Medulla oblongata (tissue), 1 donor: ENCODE results near the gene GNB3.
A peak's percentile ranks its signal among the peaks of the same experiment; 100 is the strongest.

ENCODE experiments used
- DNase-seq: peaks from one replicate; pipeline ENCODE4 v3.0.0-alpha.2; 2015; ENCODE audit errors: extremely low spot score

Gene GNB3

GRCh38 chr12:6837370-6838060, 3.2 kb upstream of the GNB3 start:
- no peak for DNase-seq

- DNase-seq, result no peak
These were observed 1.9 kb upstream of the GNB3 start for GRCh38 chr12:6838854-6839253.

GRCh38 chr12:6839482-6840201, 1.1 kb upstream of the GNB3 start:
- DNase-seq, result no peak

- no peak for DNase-seq
These were observed 395 bp upstream of the GNB3 start for GRCh38 chr12:6840330-6840729.

DNA sequence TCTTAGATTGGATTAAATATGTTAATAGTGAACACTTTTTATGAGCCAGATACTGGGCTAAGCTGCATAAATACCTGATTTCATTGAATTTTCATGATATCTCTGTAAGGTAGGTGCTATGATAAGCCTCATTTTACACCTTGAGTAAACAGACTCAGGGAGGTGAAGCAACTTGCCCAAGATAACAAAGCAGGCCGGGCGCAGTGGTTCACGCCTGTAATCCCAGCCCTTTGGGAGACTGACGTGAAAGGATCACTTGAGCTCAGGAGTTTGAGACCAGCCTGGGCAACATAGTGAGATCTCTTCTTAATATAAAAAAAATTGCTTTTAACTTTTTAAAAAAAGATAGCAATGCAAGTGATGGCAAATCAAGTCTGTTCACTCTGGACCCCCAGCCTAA, 1.4 kb downstream of the GNB3 start:
- DNase-seq, result no peak

GRCh38 chr12:6843118-6843902, 2.6 kb downstream of the GNB3 start:
- DNase-seq, result no peak

GRCh38 chr12:6845395-6845794, 4.7 kb downstream of the GNB3 start:
- DNase-seq, result no peak

DNA sequence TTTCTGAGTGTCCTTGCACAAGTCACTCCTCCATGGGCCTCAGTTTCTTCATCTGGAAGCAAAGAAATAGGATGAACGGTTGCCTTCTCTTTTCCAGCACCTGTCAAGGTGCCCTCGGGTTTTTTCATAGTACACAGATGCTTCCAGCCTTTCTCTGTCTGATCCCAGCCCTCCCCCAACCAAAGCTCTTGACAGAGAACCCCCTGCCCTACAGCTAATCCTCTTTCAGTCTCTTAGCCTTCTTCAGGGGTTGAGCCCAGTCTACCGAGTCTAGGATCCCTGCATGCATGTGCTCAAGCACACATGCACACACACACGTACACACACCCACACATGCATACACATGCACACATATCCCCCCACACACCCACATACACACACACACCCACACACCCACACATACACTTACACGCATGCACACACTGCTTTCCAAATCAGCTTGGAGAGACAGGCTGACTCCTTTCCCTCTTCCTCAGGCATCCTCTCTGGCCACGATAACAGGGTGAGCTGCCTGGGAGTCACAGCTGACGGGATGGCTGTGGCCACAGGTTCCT, 5.7 kb downstream of the GNB3 start:
- DNase-seq, result no peak

DNA sequence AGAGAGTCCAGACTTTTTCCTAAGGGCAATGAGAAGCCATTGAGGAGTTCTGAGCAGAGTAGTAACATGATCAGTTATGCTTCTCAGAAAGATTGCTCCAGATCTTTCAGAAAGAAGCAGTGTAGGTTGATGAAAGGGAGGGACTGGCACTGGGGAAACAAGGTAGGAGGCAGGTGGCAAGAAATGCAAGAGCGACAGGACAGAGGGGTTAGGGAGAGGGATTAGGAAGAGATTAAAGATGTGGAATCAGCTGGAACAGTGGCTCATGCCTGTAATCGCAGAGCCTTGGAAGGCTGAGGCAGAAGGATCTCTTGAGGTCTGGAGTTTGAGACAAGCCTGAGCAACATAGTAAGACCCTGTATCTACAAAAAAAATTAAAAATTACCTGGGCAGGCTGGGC, 7.0 kb downstream of the GNB3 start:
- DNase-seq, result no peak

DNA sequence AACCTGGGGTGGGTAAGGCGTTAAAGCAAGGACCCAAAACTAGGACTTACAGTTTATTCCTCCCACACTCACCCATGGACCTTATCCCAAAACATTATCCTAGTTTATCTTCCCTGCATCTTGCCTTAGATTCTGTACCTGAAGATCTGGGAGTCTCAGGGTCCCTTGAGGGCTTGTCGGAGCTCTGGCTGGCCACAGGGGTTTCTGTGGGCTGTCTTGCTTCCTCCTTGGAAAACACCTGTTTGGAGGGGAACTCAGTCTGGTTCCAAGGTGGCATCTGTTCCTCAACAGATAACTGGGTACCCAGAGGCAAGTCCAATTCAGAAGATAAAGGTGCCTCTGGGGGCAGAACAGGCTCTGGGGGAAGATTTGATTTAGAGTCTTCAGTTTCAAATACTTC, 8.7 kb downstream of the GNB3 start:
- DNase-seq, result no peak

- no peak for DNase-seq
These were observed 9.3 kb downstream of the GNB3 start for GRCh38 chr12:6849976-6850560.

DNA sequence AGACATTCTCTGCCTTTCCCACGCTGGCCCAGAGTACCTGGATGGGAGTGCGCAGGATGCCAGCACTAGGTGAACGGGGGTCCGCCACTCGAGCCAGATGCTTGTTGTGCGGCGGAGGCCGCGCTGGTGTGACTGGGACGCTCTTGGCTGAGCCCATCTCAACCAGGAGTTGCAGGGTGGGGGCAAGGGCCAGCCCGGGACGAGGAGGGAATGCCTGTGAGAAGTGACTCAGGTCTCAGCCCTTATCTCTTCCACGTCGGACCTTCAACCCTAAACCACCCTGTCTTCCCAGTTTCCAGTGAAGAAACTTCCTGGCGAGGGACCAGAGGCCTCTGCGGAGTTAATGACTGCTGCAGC, 10.0 kb downstream of the GNB3 start:
- no peak for DNase-seq

DNA sequence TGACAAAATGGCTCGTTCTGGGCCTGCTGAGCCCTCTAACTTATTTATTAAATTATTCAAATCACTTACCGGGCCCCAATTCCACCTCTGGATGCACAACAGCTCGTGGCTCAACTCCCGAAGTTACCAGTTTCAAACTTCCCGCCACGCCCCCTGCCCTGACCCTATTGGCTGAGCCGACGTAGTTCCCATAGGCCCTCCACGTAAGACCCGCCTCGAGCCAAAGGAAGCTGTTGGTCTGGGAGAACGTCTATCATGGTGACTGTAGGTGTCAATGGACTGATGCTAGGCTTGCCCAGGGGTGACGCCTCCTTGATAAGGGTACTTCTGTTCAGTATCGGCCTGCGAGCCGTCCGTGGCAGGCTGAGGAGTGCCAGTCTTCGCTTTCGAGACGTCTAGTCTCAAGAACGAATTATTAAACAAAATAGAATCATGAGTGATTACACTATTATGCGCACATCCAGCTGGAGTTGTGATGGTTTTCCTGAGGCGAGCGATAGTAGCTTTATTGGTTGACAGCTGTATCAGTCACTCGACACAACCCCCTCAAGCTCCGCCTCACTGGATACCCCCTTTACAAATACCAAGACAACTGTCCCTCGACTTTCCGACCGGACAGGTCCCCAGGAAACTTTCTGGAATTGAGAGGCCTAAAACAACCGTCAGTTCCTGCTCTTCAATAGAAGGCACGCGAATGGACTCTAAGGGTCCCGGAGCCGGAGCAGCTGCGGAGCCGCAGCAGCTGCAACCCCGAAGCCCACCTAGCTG, 10.6 kb downstream of the GNB3 start, which contains the start of gene CDCA3:
TSS of gene CDCA3 (minus strand) at position 134 of the 768 bp plus-strand sequence. CDS start 334 bp downstream, outside the sequence.
- peak; percentile 99 for DNase-seq

DNA sequence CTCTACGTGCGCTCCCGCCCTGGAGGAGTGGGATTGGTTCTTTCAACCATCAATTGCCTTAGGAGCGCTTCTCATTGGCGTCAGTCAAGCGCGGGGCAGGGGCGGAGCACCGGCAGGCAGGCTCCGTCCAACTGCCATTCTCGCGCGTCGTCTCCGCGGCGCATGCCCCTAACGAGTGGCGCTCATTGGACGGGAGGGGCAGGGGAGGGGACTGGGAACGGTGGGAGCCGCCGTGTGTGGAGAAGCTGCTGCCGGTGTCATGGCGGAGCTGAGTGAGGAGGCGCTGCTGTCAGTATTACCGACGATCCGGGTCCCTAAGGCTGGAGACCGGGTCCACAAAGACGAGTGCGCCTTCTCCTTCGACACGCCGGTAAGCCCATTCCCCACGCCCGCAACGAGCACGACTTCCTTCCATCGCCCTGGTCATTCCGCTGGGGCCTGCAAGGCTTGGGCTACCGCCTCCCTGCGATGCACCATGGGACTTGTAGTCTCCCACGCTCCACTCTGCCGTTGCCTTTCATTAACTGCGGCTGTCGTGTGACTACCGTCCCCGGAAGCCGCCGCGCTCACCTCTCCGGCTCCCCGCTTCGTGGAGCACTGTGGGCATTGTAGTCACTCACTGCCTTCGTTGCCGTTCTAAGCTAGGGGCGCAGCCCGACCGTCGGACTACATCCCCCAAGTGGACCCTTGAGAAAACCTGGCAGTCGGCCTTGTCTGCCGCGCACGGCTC, 11.4 kb downstream of the GNB3 start, which contains the start of gene USP5:
TSS of gene USP5 (plus strand) at position 230 of the 730 bp plus-strand sequence. CDS start at position 260, 30 bp downstream.
- peak; percentile 100 for DNase-seq

DNA sequence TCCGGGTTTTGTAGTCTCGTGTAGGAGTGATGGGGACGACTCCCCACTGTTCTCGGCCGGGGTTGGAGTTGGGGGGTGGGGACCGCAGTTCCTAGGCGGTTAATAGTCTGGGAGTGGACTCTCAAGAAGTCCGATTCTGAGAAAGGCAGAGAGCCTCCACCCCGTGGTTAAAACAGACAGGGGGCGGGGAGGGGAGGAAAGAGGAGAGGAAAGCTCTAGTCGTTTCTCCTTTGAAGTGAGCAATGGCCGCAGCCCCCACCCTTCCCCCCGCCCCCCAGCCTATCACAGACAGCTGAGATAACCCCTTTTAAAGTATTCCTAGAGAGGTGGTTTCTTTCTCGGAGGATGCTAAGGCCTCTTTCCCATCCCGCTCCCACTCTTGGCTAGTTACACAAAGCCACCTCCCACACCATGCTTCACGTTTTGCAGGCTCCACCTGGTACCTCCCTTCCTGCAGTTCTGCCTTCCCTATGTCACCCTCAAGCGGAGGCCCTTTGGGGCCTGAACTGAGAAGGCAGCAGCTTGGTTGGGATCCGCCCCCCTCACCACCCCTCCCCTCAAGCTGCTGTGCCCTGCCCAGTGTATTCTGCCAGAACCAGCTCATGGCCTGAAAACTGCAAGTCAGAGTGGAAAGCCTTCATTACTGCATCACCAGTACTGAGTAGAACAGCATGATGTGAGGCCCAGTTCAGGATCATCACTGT, 12.1 kb downstream of the GNB3 start:
- peak; percentile 67 for DNase-seq

DNA sequence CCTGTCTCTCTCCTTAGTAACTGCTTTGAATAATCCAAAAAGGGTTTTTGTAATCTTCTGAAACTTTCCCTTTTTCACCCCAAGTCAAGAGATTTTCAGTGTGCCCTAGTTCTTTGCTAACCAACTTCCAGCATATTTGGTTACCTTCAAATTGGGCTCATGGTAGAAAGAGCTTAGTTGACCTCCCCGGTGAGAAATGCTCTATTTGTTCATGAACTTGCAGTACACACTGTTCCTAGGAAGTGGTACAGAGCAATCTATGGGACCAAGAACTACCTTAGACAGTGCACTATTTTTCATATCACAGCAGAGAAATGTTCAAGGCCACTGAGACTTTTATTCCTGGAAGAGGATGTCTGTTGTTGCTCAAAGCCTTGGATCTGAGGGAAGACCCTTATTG, 12.9 kb downstream of the GNB3 start:
- no peak for DNase-seq

GRCh38 chr12:6854036-6854435, 13.3 kb downstream of the GNB3 start:
- no peak for DNase-seq

GRCh38 chr12:6855322-6855721, 14.6 kb downstream of the GNB3 start:
- no peak for DNase-seq

DNA sequence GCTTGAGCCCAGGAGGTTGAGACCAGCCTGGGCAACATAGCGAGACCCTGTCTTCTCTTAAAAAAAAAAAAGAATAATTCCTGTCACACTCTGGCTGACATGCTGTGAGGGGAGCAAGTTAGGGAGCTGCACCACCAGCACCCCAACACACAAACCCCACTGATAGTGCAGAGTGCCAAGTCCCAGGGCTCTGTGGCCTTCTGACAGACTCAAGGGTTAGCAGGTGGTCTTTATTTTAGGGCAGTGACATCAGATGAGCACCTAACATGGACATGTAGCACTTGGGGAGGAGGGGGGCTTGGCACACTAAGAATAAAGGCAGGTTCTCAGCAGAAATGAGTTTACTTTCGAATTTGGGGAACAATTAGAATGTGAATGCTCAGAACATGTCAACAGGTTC, 18.1 kb downstream of the GNB3 start:
- DNase-seq, result no peak

GRCh38 chr12:6860116-6860515, 19.4 kb downstream of the GNB3 start:
- DNase-seq, result no peak
